Mesenchymal stem cell (in vitro differentiated cells and primary cell): ENCODE measurements around the gene PSME3IP1.

ENCODE experiments used
- DNase-seq: peaks from one replicate; pipeline ENCODE4 v3.0.0-alpha.2; 2013
- H2AFZ ChIP-seq: one replicate; pipeline ENCODE4 v1.6.1; 2013; ENCODE audit warnings: low read depth, mild to moderate bottlenecking, control low read depth, inconsistent platforms, low read length, moderate library complexity
- H2AK5ac ChIP-seq: 2 replicates; pipeline ENCODE4 v1.6.1; 2013; ENCODE audit warnings: low read length, moderate library complexity, mild to moderate bottlenecking, inconsistent platforms; ENCODE audit not compliant: severe bottlenecking
- H2BK120ac ChIP-seq: one replicate; pipeline ENCODE4 v1.6.1; 2013; ENCODE audit warnings: low read depth, mild to moderate bottlenecking, inconsistent platforms, low read length, moderate library complexity
- H2BK12ac ChIP-seq, 2 experiments: one replicate each; pipeline ENCODE4 v1.6.1; 2013; ENCODE audit warnings: inconsistent platforms in 2 of 2, low read length in 2 of 2, mild to moderate bottlenecking in 2 of 2, moderate library complexity in 2 of 2, control low read depth in 1 of 2
- H2BK15ac ChIP-seq: one replicate; pipeline ENCODE4 v1.6.1; 2013; ENCODE audit warnings: mild to moderate bottlenecking, low read depth, inconsistent platforms; ENCODE audit not compliant: poor library complexity, severe bottlenecking
- H2BK5ac ChIP-seq: 2 replicates; pipeline ENCODE4 v1.6.1; 2013; ENCODE audit warnings: low read depth, mild to moderate bottlenecking, low read length, control low read depth, inconsistent platforms; ENCODE audit not compliant: poor library complexity, severe bottlenecking
- H3K14ac ChIP-seq, 2 experiments: one replicate each; pipeline ENCODE4 v1.6.1; 2013; ENCODE audit warnings: inconsistent platforms in 2 of 2, low read length in 2 of 2, control low read depth in 1 of 2, mild to moderate bottlenecking in 1 of 2, moderate library complexity in 1 of 2
- H3K18ac ChIP-seq, 2 experiments: one replicate each; pipeline ENCODE4 v1.6.1; 2013; ENCODE audit warnings: inconsistent platforms in 2 of 2, low read length in 2 of 2, control low read depth in 1 of 2, low read depth in 1 of 2, mild to moderate bottlenecking in 1 of 2
- H3K23ac ChIP-seq, 2 experiments: one replicate each; pipeline ENCODE4 v1.6.1; 2013; ENCODE audit warnings: inconsistent platforms in 2 of 2, low read length in 2 of 2, mild to moderate bottlenecking in 2 of 2, moderate library complexity in 2 of 2, control low read depth in 1 of 2
- H3K27ac ChIP-seq: 2 replicates; pipeline ENCODE4 v1.5.1; 2013; ENCODE audit warnings: mild to moderate bottlenecking, moderate library complexity, low read length, control low read depth, inconsistent platforms; ENCODE audit not compliant: poor library complexity, severe bottlenecking
- H3K27me3 ChIP-seq, 2 experiments: 2 replicates each; pipeline versions ENCODE4 v1.6.1 to v1.7.0; 2013; ENCODE audit warnings: low read length in 2 of 2, mild to moderate bottlenecking in 2 of 2, moderate library complexity in 2 of 2, control low read depth in 1 of 2, inconsistent platforms in 1 of 2; ENCODE audit not compliant: control insufficient read depth in 1 of 2, insufficient read depth in 1 of 2
- H3K36me3 ChIP-seq, 2 experiments: 2 replicates each; pipeline versions ENCODE4 v1.6.1 to v1.7.0; 2013; ENCODE audit warnings: low read length in 2 of 2, control low read depth in 1 of 2, inconsistent platforms in 1 of 2, low read depth in 1 of 2, mild to moderate bottlenecking in 1 of 2; ENCODE audit not compliant: insufficient read depth in 2 of 2, control insufficient read depth in 1 of 2
- H3K4ac ChIP-seq, 2 experiments: one replicate each; pipeline ENCODE4 v1.6.1; 2013; ENCODE audit warnings: inconsistent platforms in 2 of 2, low read length in 2 of 2, mild to moderate bottlenecking in 2 of 2, moderate library complexity in 2 of 2, control low read depth in 1 of 2, low read depth in 1 of 2
- H3K4me1 ChIP-seq: 2 replicates; pipeline ENCODE4 v1.6.1; 2013; ENCODE audit warnings: low read depth, low read length, control low read depth; ENCODE audit not compliant: control insufficient read depth, insufficient read depth
- H3K4me2 ChIP-seq: 2 replicates; pipeline ENCODE4 v1.6.1; 2013; ENCODE audit warnings: low read length, mild to moderate bottlenecking, inconsistent platforms; ENCODE audit not compliant: poor library complexity, severe bottlenecking
- H3K4me3 ChIP-seq, 2 experiments: 2 replicates each; pipeline versions ENCODE4 v1.5.1 to v1.7.0; 2013; ENCODE audit warnings: low read length in 2 of 2, mild to moderate bottlenecking in 2 of 2, control low read depth in 1 of 2, low read depth in 1 of 2; ENCODE audit not compliant: insufficient read depth in 1 of 2
- H3K79me1 ChIP-seq: replicated peaks from 2 replicates; pipeline ENCODE4 v1.6.1; 2013; ENCODE audit warnings: mild to moderate bottlenecking, control low read depth, low read length, inconsistent platforms; ENCODE audit not compliant: poor library complexity, severe bottlenecking
- H3K9ac ChIP-seq: 2 replicates; pipeline ENCODE4 v1.7.0; 2013; ENCODE audit warnings: mild to moderate bottlenecking, low read length, moderate library complexity
- H3K9me3 ChIP-seq: 2 replicates; pipeline ENCODE4 v1.7.0; 2013; ENCODE audit warnings: mild to moderate bottlenecking, low read length; ENCODE audit not compliant: control insufficient read depth
- H4K8ac ChIP-seq: one replicate; pipeline ENCODE4 v1.6.1; 2013; ENCODE audit warnings: inconsistent platforms, mild to moderate bottlenecking, low read length, moderate library complexity
- H4K91ac ChIP-seq: one replicate; pipeline ENCODE4 v1.6.1; 2013; ENCODE audit warnings: mild to moderate bottlenecking, low read length, inconsistent platforms
- WGBS: methylation state at CpG from one replicate; pipeline ENCODE4 v1.1.7; 2013; ENCODE audit warnings: mixed read lengths; 5-methylcytosine and 5-hydroxymethylcytosine counted together

PSME3IP1 gene

DNA sequence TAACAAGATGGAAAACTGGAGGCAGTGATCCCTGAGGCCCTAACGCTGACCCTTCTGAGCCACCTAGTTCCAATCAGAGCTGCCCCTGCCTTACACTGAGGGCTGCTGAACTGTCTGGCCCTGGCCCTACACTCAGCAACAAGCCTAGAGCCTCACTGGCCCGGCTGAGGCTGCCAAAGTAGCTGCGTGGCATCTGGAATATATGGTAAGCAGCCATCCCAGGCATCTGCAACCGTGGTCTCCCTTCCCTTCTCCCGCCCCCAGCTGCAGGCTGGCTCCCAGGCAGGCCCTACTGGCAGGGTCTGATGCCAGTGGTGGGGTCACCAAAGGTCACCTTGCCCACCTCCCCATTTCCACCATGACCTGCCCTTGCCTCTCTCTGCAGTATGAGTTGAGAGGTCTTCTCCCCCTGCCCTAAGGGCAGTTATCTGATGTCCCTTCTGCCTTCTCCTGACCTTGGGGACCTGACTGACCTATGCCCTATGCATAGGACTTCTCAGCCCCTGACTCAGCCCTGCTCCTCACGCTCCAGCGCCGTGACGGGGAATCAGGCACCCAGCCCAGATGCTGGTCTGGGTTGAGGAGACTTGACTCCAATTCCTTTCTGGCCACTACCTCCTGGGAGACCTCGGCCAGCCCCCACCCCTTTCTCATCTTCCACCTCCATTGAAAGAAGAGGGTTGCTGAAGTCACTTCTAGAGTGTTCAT, 48.1 kb downstream of the PSME3IP1 start:
- Histone ChIP-seq H3K23ac (no peak overlapping the region), H3K4me1 (peaks cover 2% of the 10 kb centered on the region), H3K27me3 (no peaks in the 10 kb centered on the region), H4K8ac (no peak overlapping the region), H3K18ac (no peak overlapping the region), H2AFZ (no peak overlapping the region), H2BK12ac (no peak overlapping the region), H2BK15ac (no peak overlapping the region), H3K9ac (no peak overlapping the region), H3K4me3 (no peak overlapping the region), H3K4me2 (no peak overlapping the region), H4K91ac (no peak overlapping the region), H2AK5ac (no peak overlapping the region), H2BK5ac (no peak overlapping the region), H2BK120ac (no peak overlapping the region), H3K9me3 (no peaks in the 10 kb centered on the region), H3K4ac (no peak overlapping the region), H3K79me1 (no peaks in the 10 kb centered on the region), H3K27ac (no peak overlapping the region), H3K36me3 (peaks cover 0 to 9% of the 10 kb centered on the region in 2 experiments), H3K14ac (no peak overlapping the region)
- DNase-seq = no peak
- WGBS = 83% methylated on average over 10 of the region's 10 CpGs

DNA sequence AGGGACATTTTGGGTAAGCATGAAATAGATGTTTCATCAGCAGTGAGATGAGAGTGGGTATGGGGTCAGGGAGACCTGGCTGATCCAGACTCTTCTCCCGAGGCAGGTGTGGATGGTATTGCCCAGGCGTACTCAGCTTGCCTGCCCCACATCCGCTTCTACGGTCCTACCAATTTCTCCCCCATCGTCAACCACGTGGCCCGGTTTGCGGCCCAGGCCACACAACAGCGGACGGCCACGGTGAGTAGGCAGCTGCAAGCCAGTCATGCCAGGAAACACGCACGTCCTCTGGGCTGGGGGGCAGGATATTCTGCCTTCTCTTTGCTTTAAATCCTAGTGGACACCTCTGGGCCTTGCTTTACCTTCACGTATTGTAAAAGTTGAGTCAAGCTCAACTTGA, 48.8 kb downstream of the PSME3IP1 start:
- no peak overlapping the region for H2BK12ac ChIP-seq
- H2AK5ac ChIP-seq = no peak overlapping the region
- H3K14ac ChIP-seq = no peak overlapping the region
- peaks cover 0 to 14% of the 10 kb centered on the region in 2 experiments for H3K36me3 ChIP-seq
- no peak overlapping the region for H3K18ac ChIP-seq
- no peak overlapping the region for H3K23ac ChIP-seq
- H2AFZ ChIP-seq = no peak overlapping the region
- no peaks in the 10 kb centered on the region for H3K27me3 ChIP-seq
- H3K4ac ChIP-seq = no peak overlapping the region
- no peak overlapping the region for H4K91ac ChIP-seq
- no peak overlapping the region for H3K4me3 ChIP-seq
- no peak overlapping the region for H3K4me2 ChIP-seq
- H3K27ac ChIP-seq = no peak overlapping the region
- no peak overlapping the region for H4K8ac ChIP-seq
- no peak overlapping the region for H2BK5ac ChIP-seq
- no peaks in the 10 kb centered on the region for H3K9me3 ChIP-seq
- WGBS = 89% methylated on average over 14 of the region's 14 CpGs
- H3K9ac ChIP-seq = no peak overlapping the region
- no peak for DNase-seq
- H3K4me1 ChIP-seq = peaks cover 2% of the 10 kb centered on the region
- no peak overlapping the region for H2BK120ac ChIP-seq
- no peaks in the 10 kb centered on the region for H3K79me1 ChIP-seq
- H2BK15ac ChIP-seq = no peak overlapping the region

DNA sequence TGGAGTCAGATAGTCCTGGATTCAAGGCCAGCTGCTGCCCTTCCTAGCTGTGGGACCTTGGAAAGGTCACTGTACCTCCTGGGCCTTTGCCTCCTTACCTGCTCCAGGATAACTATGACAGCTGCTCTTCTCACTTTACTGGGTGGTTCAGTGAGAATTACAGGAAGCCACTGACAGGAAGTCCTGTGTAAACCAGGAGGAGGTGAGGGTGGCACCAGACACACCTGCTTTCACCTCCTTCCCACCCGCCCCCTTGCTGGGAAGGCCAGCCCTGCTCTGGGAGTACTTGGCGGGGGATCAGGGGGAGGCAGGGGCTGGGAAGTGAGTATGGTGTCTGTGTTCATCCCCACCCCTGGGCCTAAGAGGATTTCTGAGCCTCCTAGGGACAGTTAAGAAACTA, 50.9 kb downstream of the PSME3IP1 start:
- no peak overlapping the region for H4K8ac ChIP-seq
- peaks cover 2% of the 10 kb centered on the region for H3K4me1 ChIP-seq
- H3K27ac ChIP-seq = no peak overlapping the region
- H3K18ac ChIP-seq = no peak overlapping the region
- no peak overlapping the region for H3K14ac ChIP-seq
- no peak overlapping the region for H2BK12ac ChIP-seq
- no peak overlapping the region for H2AFZ ChIP-seq
- H3K27me3 ChIP-seq = no peaks in the 10 kb centered on the region
- H2AK5ac ChIP-seq = no peak overlapping the region
- no peak overlapping the region for H2BK120ac ChIP-seq
- no peak overlapping the region for H3K4ac ChIP-seq
- no peak for DNase-seq
- H3K23ac ChIP-seq = no peak overlapping the region
- H2BK5ac ChIP-seq = no peak overlapping the region
- H3K9ac ChIP-seq = no peak overlapping the region
- H3K4me3 ChIP-seq = no peak overlapping the region
- 95% methylated on average over 2 of the region's 2 CpGs for WGBS
- no peaks in the 10 kb centered on the region for H3K9me3 ChIP-seq
- H4K91ac ChIP-seq = no peak overlapping the region
- no peak overlapping the region for H3K4me2 ChIP-seq
- H3K79me1 ChIP-seq = no peaks in the 10 kb centered on the region
- peaks cover 0 to 17% of the 10 kb centered on the region in 2 experiments for H3K36me3 ChIP-seq
- no peak overlapping the region for H2BK15ac ChIP-seq

DNA sequence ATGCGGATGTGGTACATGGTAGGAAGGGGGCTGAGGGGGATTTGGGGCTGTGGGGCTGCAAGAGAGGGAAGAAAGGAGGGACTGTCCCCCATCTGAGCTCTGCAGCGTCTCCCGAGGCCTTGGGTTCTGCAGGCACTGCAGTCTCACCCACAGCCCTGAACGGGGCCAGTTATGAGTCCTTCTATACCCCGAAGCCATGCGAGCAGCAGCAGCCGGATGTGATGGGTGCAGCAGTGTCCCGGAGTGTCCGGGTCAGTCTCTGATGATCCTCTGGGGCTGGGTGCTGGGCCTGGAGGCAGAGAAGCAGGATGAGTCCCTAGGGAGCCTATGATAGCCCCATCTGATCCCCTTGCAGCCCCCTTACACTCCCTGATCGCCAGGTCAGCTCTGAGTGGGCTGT, 52.0 kb downstream of the PSME3IP1 start:
- Histone ChIP-seq H3K36me3 (peaks cover 0 to 18% of the 10 kb centered on the region in 2 experiments), H3K79me1 (no peaks in the 10 kb centered on the region), H2AFZ (no peak overlapping the region), H3K4me3 (no peak overlapping the region), H4K91ac (no peak overlapping the region), H2BK12ac (no peak overlapping the region), H2BK120ac (no peak overlapping the region), H2AK5ac (no peak overlapping the region), H3K18ac (no peak overlapping the region), H3K27ac (no peak overlapping the region), H3K9ac (no peak overlapping the region), H2BK5ac (no peak overlapping the region), H3K4ac (no peak overlapping the region), H4K8ac (no peak overlapping the region), H3K23ac (no peak overlapping the region), H3K14ac (no peak overlapping the region), H3K4me1 (no peaks in the 10 kb centered on the region), H3K9me3 (no peaks in the 10 kb centered on the region), H3K27me3 (no peaks in the 10 kb centered on the region), H3K4me2 (no peak overlapping the region), H2BK15ac (no peak overlapping the region)
- no peak for DNase-seq
- WGBS = 89% methylated on average over 10 of the region's 10 CpGs
